ENCODE measurements around the gene KHK.
"Not testable (repeated sequence)": the region's sequence is repeated elsewhere in the genome, so short reads cannot be mapped to it uniquely, and the experiment has no call there.

Gene KHK

GRCh38 chr2:27071990-27072830 lies 14.4 kb upstream of the KHK start:
- H3K27ac ChIP-seq: peak overlapping the region; percentile 85
- no peak for TF ChIP-seq CTCF (conservative IDR thresholded peaks at IDR 0.05)

- no peak overlapping the region for H3K27ac ChIP-seq
- no peak for TF ChIP-seq CTCF (conservative IDR thresholded peaks at IDR 0.05)
Observed at GRCh38 chr2:27072920-27073319, 13.7 kb upstream of the KHK start.

GRCh38 chr2:27073782-27074181 lies 12.8 kb upstream of the KHK start:
- H3K27ac ChIP-seq: no peak overlapping the region
- no peak for TF ChIP-seq CTCF (conservative IDR thresholded peaks at IDR 0.05)

GRCh38 chr2:27074738-27075565 lies 11.6 kb upstream of the KHK start:
- TF ChIP-seq CTCF (conservative IDR thresholded peaks at IDR 0.05): no peak
- no peak overlapping the region for H3K27ac ChIP-seq

GRCh38 chr2:27075566-27075871 lies 11.1 kb upstream of the KHK start:
- not testable (repeated sequence) for H3K27ac ChIP-seq

GRCh38 chr2:27076323-27076722 lies 10.2 kb upstream of the KHK start:
- no peak overlapping the region for H3K27ac ChIP-seq
- TF ChIP-seq CTCF (conservative IDR thresholded peaks at IDR 0.05): no peak

- no peak for TF ChIP-seq CTCF (conservative IDR thresholded peaks at IDR 0.05)
- H3K27ac ChIP-seq: no peak overlapping the region
Observed at GRCh38 chr2:27077231-27077630, 9.3 kb upstream of the KHK start.
